Subcutaneous abdominal adipose tissue (tissue), 5 donors: Measurements from ENCODE around the gene TMEM52B.

Experiments
- H3K27ac ChIP-seq: one replicate; pipeline ENCODE4 v1.7.0; 2013; ENCODE audit warnings: low read depth, mild to moderate bottlenecking, inconsistent platforms, low read length, moderate library complexity
- H3K27me3 ChIP-seq, 5 donors: one replicate each; pipeline ENCODE4 v1.7.0; 2013; ENCODE audit warnings: low read length in 5 of 5, inconsistent platforms in 1 of 5; ENCODE audit not compliant: control insufficient read depth in 5 of 5, insufficient read depth in 4 of 5
- H3K36me3 ChIP-seq, 5 donors: one replicate each; pipeline ENCODE4 v1.7.0; 2013; ENCODE audit warnings: low read length in 5 of 5; ENCODE audit not compliant: control insufficient read depth in 5 of 5, insufficient read depth in 5 of 5
- H3K4me1 ChIP-seq, 5 donors: one replicate each; pipeline ENCODE4 v1.7.0; 2013; ENCODE audit warnings: low read length in 5 of 5, mild to moderate bottlenecking in 3 of 5, moderate library complexity in 1 of 5; ENCODE audit not compliant: control insufficient read depth in 5 of 5, insufficient read depth in 5 of 5
- H3K4me3 ChIP-seq, 5 donors: one replicate each; pipeline ENCODE4 v1.7.0; 2013; ENCODE audit warnings: low read length in 5 of 5, low read depth in 1 of 5
- H3K9ac ChIP-seq, 5 donors: one replicate each; pipeline ENCODE4 v1.7.0; 2013; ENCODE audit warnings: low read length in 5 of 5, mild to moderate bottlenecking in 4 of 5, moderate library complexity in 3 of 5
- H3K9me3 ChIP-seq, 5 donors: one replicate each; pipeline ENCODE4 v1.7.0; 2013; ENCODE audit warnings: low read length in 5 of 5; ENCODE audit not compliant: control insufficient read depth in 5 of 5
- donor health status: healthy.
- donor health status: healthy.
- donor health status: healthy.
- donor health status: healthy.
- donor health status: healthy.

Gene TMEM52B

GRCh38 chr12:10151621-10152020, 27.2 kb upstream of the TMEM52B start:
- peaks cover 0 to 3% (median 0%) of the 10 kb centered on the region in 5 donors for H3K9me3 ChIP-seq
- H3K27ac ChIP-seq, result no peak overlapping the region
- H3K36me3 ChIP-seq, result no peaks in the 10 kb centered on the region
- peaks cover 2 to 16% (median 11%) of the 10 kb centered on the region in 5 donors for H3K4me1 ChIP-seq
- no peaks in the 10 kb centered on the region for H3K27me3 ChIP-seq
- H3K9ac ChIP-seq, result no peak overlapping the region
- no peak overlapping the region for H3K4me3 ChIP-seq

- H3K4me3 ChIP-seq, result peak overlapping the region; percentile 76 to 91 (median 78)
- peak overlapping the region; percentile 14 to 83 (median 71) for H3K9ac ChIP-seq
- peak overlapping the region; percentile 75 for H3K27ac ChIP-seq
- no peaks in the 10 kb centered on the region for H3K27me3 ChIP-seq
- no peaks in the 10 kb centered on the region for H3K36me3 ChIP-seq
- H3K9me3 ChIP-seq, result no peaks in the 10 kb centered on the region
- H3K4me1 ChIP-seq, result peaks cover 2 to 16% (median 11%) of the 10 kb centered on the region in 5 donors
These were observed 25.3 kb upstream of the TMEM52B start for GRCh38 chr12:10153271-10154144.

GRCh38 chr12:10154145-10154496, 24.7 kb upstream of the TMEM52B start:
- Histone ChIP-seq H3K9me3 (no peaks in the 10 kb centered on the region), H3K36me3 (no peaks in the 10 kb centered on the region), H3K4me3 (peak overlapping the region; percentile 76 to 91 (median 78)), H3K27ac (peak overlapping the region; percentile 75), H3K9ac (peak overlapping the region in 3 of 5 donors; percentile 71 to 83 (median 77)), H3K4me1 (peaks cover 2 to 16% (median 11%) of the 10 kb centered on the region in 5 donors), H3K27me3 (no peaks in the 10 kb centered on the region)

DNA sequence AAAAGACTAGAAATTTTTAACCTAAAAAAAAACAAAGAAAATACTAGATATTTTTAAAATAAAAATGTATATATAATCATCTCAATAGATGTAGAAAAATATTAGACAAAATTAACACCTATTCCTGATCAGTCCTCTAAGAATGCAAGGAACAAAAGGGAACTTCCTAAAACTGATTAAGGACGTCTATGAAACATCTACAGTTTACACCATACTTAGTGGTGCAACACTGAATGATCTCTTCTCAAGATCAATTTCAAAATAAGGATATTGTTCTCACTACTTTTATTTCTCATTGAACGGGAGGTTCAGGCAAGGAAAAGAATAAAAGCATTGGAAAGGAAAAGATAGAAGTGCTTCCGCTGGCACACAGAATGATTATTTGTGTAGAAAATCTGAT, 22.9 kb upstream of the TMEM52B start:
- no peaks in the 10 kb centered on the region for H3K27me3 ChIP-seq
- H3K27ac ChIP-seq, result no peak overlapping the region
- no peaks in the 10 kb centered on the region for H3K36me3 ChIP-seq
- no peaks in the 10 kb centered on the region for H3K9me3 ChIP-seq
- peaks cover 2 to 20% (median 11%) of the 10 kb centered on the region in 5 donors for H3K4me1 ChIP-seq
- no peak overlapping the region for H3K9ac ChIP-seq
- no peak overlapping the region for H3K4me3 ChIP-seq

DNA sequence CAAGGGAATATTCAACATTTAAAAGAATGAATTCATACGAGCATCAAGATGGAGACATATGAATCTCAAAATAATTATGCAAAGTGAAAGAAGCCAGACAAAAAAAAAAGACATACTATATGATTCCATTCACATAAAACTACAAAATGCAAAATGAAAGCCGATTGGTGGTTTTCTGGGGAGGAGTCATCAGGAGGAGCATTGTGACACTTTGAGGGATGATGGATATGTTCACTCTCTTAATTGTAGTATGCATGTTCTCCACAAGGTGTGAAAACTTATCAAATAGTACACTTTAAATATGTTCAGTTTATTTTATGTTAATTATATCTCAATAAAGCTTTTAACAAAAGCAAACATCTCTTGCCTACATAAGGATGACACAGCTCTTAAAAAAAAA, 20.4 kb upstream of the TMEM52B start:
- H3K9ac ChIP-seq, result no peak overlapping the region
- H3K4me3 ChIP-seq, result no peak overlapping the region
- H3K27ac ChIP-seq, result no peak overlapping the region
- no peaks in the 10 kb centered on the region for H3K9me3 ChIP-seq
- no peaks in the 10 kb centered on the region for H3K36me3 ChIP-seq
- H3K4me1 ChIP-seq, result peaks cover 2 to 13% (median 8%) of the 10 kb centered on the region in 5 donors
- no peaks in the 10 kb centered on the region for H3K27me3 ChIP-seq

- H3K4me3 ChIP-seq, result no peak overlapping the region
- H3K9me3 ChIP-seq, result no peaks in the 10 kb centered on the region
- H3K36me3 ChIP-seq, result no peaks in the 10 kb centered on the region
- no peak overlapping the region for H3K9ac ChIP-seq
- peaks cover 0 to 4% (median 0%) of the 10 kb centered on the region in 5 donors for H3K4me1 ChIP-seq
- no peak overlapping the region for H3K27ac ChIP-seq
- H3K27me3 ChIP-seq, result no peaks in the 10 kb centered on the region
These were observed 19.6 kb upstream of the TMEM52B start for GRCh38 chr12:10159280-10159679.

DNA sequence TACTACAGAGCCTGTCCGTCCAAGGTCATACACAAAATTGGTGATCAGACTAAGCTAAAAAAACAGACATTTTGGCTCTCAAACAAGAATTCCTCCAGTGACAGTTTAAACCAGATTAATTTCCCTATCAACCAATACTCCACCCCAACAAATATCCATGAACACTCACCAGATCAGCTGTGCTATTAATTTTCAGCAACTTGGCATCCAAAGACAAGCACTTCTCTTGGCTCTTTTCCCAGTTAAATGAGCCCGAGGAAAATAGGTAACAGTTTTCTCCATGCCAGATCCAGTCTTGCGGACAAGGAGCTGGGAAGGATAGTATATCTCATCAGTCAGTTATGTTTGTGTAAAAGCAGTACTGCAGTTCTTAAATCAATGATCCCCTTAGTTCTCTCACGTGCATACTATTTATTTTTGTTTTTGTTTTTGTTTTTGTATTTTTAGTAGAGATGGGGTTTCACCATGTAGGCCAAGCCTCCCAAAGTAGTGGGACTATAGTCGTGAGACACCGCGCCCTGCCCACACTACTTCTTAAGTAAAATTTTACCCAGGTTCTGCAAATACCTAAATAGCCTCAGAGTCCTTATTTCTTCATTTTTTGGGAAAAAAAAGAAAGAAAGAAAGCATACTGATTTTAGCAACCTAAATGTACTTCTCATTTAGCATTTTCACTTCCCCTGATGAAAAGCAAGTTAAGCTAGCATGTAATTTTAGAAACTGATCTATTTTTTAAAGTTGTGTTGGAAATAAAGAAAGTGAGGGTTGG, 18.0 kb upstream of the TMEM52B start:
- H3K36me3 ChIP-seq, result no peaks in the 10 kb centered on the region
- peaks cover 0 to 4% (median 0%) of the 10 kb centered on the region in 5 donors for H3K4me1 ChIP-seq
- no peak overlapping the region for H3K9ac ChIP-seq
- no peak overlapping the region for H3K27ac ChIP-seq
- no peaks in the 10 kb centered on the region for H3K9me3 ChIP-seq
- no peak overlapping the region for H3K4me3 ChIP-seq
- H3K27me3 ChIP-seq, result no peaks in the 10 kb centered on the region

GRCh38 chr12:10163084-10163483, 15.7 kb upstream of the TMEM52B start:
- Histone ChIP-seq H3K9me3 (no peaks in the 10 kb centered on the region), H3K9ac (no peak overlapping the region), H3K27ac (no peak overlapping the region), H3K36me3 (no peaks in the 10 kb centered on the region), H3K4me1 (peaks cover 0 to 18% (median 3%) of the 10 kb centered on the region in 5 donors), H3K27me3 (no peaks in the 10 kb centered on the region), H3K4me3 (no peak overlapping the region)

GRCh38 chr12:10165421-10165820, 13.4 kb upstream of the TMEM52B start:
- Histone ChIP-seq H3K27ac (no peak overlapping the region), H3K4me1 (peaks cover 0 to 18% (median 3%) of the 10 kb centered on the region in 5 donors), H3K36me3 (no peaks in the 10 kb centered on the region), H3K4me3 (no peak overlapping the region), H3K9ac (no peak overlapping the region), H3K9me3 (no peaks in the 10 kb centered on the region), H3K27me3 (no peaks in the 10 kb centered on the region)

DNA sequence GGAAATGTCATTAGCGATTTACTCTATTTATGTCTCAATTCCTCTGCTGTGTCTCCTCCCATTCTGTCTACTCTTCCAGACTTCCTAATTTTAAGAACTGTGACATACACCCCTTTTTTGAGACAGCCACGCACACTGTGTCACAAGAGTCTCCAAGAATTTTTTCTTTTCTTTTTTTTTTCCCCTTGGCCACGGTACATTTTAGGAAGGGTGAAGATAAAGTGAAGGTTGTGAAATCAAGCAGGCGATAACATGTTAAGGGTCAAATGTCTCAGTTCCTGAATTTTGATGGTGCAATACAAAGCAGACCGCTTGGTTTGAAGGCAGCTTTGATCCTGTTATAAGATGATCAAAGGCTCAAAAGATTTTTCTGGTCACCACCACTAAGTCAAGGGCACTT, 11.2 kb upstream of the TMEM52B start:
- H3K4me1 ChIP-seq, result peaks cover 0 to 14% (median 3%) of the 10 kb centered on the region in 5 donors
- no peak overlapping the region for H3K9ac ChIP-seq
- H3K4me3 ChIP-seq, result no peak overlapping the region
- H3K27ac ChIP-seq, result no peak overlapping the region
- no peaks in the 10 kb centered on the region for H3K36me3 ChIP-seq
- H3K9me3 ChIP-seq, result no peaks in the 10 kb centered on the region
- no peaks in the 10 kb centered on the region for H3K27me3 ChIP-seq
